HG03439 (cell line): Measurements from ENCODE around the gene PTPRF.

Experiments
- ATAC-seq: cut with Tn5 transposase; IDR thresholded peaks from one replicate; pipeline ENCODE4 v1.9.1; 2021; ENCODE audit warnings: mild to moderate bottlenecking, moderate library complexity; ENCODE audit not compliant: unreplicated experiment

Gene PTPRF

DNA sequence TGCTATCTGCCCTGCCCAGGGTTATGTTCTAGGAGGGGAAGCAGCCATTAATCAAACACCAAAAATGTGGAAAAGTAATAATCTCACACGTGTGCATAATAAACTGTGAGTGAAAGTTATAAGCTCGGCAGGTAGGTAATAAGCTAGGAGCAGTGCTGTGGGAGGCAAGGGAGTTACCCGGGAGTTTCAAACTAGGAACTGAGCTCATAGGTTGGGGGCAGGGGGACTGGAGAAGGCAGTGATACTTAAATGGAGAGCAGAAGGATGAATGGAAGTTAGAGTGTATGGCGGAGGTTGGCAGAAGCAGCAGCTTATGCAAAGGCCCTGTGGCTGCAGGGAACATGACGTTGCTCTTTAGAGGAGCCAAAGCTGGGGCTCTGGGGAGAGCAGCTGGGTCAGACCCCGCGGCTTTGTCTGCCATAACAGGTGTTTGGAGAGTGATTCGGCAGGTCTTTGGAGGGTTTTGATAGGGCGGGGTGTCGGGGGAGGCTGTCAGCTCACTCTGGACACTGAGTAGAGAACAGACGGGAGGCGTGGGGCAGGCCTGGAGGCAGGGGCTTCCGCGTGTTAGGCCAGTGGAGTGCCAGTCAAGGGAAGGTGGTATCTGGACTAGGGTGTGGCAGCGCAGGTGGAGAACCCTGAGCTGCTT is 20.0 kb downstream of the PTPRF start:
- no peak for ATAC-seq

DNA sequence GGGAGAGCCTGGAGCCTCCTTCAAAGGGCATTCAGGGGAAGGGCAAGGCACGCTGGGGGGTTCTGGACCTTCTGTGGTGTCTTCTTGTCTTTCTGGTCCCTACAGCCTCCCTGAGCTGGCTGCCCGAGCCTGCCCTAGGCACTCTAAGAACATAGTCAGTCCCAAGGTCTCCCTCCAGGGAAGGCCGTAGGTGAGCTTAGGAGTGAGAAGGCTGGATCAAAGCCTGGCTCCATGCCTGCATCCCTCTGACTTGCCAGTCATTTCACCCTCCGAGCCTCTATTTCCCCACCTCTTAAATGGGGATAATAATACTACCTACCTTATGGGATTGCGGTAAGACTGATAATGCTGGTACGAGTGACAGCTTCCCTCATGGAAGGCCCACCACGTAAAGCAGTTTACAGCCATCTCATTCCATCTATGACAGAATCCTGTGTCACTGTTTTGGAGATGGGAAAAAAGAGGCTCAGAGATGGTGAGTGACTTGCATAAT is 20.8 kb downstream of the PTPRF start:
- no peak for ATAC-seq

DNA sequence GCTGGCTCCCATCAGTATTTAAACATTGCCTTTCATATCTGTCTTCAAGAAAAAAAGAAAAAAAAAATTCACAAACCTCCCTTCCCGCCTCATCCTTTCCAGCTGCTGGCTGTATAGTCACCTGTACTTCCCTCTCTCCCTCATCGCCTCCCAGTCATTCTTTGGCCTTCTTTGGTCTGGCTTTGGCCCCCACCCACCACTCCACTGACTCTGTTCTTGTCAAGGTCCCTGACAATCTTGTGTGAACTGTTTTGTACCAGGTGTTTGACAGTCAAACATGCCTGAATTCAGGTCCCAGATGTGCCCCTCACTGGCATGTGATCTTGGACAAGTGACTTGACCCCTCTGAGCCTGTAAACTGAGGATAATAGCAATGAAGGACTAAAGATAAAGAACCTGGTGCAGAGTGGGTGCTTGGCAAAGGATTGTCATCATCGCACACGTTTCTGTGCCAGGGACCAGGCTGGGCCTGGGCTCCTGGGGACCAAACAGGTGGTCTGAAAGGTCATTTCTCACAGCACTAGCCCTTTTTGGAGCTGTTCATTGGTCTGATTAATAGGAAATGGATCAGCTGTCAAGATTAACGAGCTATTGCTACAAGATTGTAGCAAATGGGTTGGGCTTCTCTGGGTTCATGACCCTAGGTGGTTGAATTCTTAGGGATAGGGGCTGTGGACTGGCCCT is 21.5 kb downstream of the PTPRF start:
- no peak for ATAC-seq

DNA sequence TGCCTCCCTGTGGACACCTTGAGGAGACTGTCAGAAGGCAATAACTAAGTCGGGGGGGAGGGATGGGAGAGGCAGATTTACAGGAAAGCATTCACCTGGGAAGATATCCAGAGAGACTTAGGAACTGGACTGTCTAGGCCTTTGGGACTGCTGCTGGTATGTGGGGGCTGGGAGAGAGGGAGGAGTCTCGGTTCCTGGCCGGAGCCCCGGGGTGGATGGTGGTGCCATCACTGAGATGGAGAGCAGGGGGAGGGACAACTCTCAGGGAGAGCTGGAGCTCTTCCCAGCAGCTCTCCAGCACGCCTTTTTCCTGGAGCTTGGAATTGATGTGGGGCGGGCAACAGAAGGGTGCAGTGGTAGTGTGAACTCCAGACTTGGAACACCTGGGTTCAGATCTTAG is 22.1 kb downstream of the PTPRF start:
- ATAC-seq: no peak

DNA sequence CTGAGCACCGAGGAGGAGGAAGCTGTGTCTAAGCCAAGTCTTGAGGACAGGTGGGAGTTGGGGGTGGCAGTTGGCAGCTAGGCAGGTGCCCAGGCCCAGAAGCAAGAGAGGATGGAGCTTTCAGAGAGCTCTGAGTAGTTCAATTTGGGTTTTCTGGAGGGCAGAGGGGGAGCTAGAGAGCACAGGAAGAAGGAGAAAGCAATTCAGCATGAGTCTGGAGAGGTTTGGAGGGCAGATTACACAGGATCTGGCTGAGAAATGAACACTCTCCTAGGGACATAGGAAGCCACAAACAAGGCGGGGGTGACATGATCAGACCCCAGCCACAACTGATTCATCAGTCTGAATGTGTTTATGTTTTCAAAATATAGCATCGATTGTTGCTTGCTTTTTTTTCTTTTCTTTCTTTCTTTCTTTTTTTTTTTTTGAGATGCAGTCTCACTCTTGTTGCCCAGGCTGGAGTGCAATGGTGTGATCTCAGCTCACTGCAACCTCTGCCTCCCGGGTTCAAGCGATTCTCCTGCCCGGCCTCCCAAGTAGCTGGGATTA is 23.8 kb downstream of the PTPRF start:
- no peak for ATAC-seq

DNA sequence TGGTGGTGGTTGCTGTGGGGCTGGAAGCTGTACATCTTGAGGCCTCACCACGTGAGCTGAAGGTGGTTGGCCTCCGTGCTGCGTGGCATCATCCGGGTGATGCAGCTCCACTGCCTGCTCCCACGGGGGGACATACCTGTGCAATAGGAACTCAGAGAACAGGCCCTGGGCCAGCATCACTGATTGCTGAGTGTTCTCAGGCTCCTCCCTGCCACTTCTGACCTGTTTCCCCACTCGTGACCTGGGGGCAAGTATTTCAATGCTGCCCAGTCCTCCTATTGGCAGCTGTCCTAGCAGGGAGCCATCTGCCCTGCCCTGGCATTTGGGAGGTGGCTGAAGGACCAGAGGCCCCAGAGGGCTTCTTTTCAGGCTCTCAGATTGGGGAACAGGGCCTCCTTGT is 26.1 kb downstream of the PTPRF start:
- ATAC-seq: no peak

DNA sequence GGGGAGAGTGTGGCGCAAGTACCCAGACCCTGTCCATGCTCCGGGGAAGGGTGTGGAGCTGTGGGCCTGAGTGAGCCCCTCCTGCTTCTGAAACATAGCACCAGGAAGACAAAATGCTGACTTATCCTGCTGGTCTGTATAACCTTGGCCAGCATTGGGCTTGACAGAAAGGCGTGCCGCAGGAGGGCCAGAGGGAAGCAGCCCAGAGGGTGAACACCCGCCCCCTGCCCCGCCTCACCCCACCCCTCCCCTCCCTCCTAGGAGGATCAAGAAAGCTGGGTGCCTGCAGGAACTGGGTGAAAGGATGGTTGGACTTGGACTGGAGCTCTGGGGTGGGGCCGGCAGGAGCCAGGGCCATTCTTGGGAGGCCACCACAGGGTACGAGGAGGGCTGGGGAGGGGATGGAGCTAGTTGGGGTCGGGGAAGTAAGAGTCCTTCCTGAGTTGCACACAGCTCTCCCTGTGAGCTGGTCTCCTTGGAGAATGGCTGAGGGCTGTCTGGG is 27.1 kb downstream of the PTPRF start:
- ATAC-seq: no peak

DNA sequence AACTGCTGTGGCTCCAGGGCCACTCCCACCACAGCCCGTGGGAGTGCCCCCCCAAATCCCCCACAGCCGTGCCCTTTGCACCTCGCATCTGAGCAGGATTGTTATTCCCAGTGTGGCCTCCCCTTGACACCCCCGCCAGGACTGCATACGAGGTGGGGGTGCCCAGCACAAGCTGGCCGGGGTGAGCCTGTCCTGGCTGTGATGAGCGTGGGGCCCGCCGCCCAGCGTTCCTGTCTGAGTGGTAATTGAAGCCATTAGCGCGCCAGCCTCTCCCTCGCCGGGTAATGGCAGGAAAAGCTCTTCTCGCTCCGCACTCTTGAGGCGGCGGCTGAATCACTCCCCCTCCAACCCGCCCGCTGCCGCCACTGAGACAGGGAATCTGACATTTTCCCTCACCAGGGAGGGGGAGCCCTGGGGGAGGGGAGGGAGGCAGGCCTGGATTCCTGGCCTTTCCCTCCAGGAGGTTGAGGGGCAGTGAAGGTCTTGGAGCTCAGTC is 27.7 kb downstream of the PTPRF start:
- no peak for ATAC-seq

DNA sequence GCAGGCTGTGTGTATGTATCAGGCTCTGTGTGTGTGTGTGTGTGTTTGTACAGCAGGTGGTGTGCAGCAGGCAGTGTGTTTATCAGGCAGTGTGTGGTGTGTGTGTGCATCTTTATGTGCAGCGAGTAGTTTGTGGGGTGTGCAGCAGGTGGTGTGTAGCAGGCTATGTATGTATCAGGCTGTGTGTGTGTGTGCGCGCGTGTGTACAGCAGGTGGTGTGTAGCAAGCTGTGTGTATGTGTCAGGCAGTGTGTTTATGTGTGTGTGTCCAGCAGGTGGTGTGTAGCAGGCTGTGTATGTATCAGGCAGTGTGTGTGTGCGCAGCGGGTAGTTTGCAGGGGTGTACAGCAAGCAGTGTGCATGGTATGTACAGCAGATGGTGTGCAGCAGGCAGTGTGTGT is 29.0 kb downstream of the PTPRF start:
- ATAC-seq: no peak

DNA sequence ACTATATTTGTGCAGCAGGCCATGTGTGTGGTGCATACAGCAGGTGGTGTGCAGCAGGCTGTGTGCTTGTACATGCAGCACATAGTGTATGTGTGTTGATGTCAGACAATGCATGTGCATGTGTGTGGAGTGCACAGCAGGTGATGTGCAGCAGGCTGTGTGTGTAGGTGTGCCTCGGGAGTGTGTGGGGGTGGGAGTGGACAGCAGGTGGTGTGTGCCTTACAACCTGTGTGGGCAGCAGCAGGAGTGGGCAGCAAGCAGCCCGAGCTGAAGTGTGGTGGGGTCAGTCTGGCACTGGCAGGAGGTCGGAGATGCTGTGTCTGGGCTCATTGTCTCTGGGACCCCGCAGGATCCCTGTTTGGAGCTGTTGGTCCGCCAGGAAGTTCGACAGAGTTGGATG is 29.6 kb downstream of the PTPRF start:
- ATAC-seq: no peak

DNA sequence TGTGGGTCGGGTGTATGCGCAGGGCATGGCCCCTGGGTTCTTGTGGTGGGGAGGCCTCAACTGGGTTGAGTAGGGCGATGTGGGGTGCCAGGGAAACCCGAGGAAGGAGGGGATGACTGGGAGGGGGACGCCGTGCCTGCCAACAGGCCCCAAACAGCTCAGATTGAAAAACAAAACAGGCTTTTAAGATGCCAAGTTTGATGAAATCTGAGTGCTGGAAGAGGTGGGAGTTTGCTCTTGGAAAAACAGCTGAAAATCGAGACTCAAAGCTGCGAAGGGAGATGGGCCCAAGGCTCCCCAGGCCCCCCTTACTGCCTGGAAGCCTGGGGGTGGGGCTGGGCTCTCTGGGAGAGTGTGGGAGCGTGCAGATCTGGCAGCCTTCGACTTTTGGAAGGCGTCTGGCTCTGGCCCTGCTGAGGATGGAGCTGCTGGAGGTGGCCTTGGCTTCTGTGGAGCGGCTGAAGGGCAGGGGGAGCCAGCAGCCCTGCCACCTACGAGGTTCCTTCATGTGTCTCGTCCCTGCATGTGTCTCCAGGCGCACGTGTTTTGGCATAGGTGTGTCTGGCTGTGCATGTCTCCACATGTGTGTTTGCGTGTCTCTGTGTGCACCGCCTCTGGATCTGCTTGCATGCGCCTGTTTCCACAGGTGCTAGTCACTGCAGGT is 33.3 kb downstream of the PTPRF start:
- ATAC-seq: no peak

DNA sequence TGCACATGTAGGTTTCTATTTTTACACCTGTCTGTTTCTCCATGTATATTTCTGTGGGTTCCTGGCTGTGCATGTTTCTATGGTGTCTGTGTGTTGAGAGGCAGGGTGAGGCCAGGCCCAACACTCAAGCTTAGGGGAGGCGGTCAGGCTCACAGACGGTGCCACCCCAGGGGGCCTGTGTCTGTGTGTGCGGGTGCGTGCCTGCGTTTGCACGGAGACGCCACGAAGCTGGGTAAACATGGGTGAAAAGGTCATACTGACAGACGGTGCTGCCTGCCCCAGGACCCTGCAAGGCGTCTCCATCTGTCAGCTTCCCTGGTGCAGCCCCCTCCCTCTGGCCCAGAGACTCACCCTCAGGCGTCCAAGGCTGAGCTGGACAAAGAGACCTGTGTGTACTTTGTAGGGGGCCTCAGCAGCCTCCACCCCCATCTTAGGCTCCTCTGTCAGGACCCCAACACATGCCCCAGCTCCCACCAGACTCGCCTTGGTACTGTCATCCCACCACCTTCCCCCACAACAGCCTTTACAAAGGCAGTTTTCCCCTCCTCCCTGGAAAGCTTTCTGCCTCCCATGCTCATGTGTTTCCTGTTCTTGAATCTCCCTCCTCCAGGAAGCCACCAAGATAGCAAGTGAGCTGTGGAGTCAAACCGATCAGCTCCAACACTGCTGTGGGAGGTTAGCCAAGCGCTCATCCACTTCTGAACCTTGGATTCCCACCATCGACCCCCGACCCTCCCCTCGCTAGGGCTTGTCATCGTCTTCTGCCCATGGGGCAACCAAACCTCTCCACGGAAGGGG is 34.1 kb downstream of the PTPRF start:
- ATAC-seq: no peak

DNA sequence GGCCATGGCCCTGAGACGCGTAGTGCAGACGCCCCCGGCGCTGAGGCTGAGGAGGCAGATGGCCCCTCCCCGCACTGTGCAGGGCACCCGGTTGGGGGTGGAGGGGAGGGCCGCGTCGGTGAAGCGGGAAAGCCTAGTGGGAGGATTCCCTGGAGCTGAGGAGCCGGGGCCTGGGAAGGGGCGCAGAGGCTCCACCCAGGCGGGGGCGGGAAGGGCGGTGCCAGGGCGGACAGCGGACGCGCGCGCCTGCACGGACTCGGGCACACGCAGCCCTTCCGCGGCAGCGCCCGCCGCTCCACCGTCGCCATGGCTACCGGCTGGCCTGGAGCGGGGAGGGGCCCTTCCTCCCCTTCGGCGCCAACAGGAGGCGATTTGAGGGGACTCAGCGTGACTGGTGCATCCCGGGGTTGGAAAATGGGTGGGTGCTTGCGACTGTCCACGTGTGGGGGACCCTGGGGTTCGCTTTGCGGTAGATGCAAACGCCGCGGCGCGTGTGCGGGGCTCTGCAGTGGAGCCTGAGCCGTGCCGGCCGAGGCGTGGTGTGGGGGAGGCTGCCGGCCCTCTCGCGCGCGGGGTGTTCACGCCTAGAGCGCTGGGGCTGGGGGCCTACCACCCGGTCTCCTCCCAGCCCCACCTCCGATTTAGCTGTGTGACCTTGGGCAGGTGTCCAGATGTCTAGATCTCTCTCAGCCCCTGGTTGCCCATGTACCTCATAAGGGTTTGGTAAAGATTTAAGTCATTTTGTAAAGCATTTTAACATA is 35.1 kb downstream of the PTPRF start:
- no peak for ATAC-seq

DNA sequence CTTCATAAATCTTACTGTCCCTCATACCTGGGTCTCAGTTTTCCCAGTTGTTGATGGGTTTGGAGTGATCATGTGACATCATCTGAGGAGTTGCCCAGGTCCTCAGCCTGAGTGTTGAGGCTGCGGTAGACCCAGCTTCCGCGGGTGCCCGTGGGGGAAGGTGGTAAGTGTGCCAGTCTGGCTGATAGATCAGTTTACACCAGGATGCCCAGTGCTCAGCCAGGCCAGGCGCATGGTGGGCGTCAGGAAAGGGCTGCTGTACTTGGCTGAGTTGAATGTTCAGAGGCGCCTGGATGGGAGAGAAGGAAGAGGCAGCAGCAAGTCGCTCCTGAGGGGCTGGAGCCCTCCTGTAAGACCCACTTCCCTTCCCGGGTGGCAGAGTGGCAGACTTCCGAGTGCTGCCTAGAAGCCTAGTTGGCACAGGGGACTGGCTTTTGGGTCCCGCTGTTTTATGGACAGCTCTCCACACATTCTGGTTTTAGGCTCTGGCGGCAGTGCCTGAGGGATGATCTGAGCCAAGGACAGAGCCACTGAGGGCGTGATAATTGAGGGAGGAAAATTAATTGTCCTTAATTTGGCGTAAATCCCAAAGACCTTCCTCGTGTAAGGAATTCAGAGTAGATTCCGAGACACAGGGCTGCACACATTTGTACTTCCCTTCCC is 35.8 kb downstream of the PTPRF start:
- ATAC-seq: no peak

DNA sequence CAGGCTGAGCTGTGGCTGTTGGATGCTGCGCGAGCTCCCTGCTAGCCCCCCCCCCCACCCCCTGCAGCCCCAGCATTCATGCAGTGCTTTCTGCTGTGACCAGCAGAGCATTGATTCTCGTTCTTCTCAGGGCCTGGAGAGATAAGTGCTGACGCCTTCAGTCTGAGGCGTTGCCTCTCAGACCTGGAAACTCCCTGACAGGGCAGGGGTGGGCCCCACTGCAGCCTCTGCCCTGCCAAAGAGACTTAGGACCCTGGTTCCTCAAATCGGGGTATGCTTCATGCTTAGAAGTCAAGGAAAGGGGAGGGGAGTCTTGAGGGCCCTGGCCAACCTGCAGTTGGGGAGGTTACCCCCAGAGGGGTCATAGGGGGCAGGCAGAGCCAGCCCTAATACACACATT is 38.5 kb downstream of the PTPRF start:
- no peak for ATAC-seq

DNA sequence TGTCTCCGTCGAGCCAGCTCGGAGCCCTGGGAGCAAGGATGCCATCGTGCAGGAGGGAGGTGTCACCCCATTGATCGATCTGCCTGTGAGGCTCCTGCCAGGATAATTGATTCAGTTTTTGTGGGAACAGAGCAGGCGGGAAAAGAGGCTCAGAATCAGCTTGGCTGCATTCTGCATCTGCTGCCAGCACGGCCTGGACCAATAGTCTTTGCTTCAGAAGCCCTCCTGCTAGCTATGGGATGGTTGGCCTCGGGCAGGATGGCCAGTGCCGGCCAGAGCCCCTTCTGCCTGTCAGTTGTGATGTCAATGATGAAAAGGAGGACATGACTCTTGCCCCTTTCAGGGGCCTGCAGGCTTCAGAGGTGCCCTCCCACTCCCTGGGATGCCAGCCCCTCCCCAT is 39.6 kb downstream of the PTPRF start:
- no peak for ATAC-seq

DNA sequence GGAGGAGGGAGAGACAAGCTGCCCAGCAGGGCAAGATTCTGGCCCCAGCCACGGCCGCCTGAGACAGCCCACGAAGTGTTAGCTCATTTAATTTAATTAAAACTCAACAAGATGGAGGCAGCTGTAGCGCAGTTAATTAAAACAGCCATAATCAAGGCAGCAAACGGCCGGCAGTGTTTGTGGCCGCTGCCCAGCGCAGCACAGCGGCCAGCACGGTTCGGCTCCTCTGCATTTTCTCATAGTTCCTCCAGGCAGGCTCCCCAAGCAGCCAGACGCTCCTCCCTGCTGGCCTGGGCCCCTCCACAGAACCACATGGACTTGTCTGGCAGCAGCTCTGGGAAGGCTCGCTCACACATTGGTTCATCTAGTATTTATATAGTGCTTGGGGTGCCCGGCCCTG is 40.0 kb downstream of the PTPRF start:
- ATAC-seq: no peak

DNA sequence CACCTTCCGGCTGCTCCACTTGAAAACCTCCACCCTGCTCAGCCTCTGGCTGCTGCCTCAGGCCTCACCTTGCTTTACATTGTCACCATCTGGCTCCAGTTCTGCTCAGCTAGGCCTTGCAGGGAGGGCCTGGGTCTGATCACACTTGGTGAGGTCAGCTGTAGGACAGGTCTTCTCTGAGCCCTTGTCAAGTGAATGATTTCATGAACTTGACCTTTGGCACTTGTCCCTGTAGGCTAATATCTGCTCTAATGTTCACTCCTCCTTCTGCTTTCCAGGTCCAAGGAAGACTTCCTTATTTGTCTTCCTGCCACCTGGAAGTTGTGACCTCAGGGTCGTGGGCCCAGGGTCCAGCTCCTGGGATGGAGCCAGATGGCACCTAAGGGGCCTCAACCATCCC is 41.4 kb downstream of the PTPRF start:
- no peak for ATAC-seq

DNA sequence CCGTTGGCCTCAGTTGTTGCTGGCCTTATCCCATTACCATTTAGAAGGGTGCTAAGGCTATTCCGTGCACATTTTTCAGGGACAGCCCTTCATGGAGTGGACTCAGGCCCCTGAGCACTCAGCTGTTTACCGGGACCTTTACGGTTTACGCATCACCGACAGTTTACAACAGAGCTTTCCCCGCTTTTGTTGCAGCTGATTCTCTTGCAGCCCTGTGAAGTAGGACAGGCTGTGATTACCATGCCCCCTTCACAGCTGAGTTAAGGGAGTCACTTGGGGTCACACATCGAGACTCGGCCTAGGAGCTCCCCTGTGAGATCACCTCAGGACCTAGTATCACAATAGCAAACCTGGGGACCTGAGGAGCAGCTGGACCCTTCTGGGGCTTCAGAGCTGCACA is 41.9 kb downstream of the PTPRF start:
- ATAC-seq: no peak
